HepG2 (cell line): ENCODE results near the gene RGS14. TPM values are rescaled to one million over a fixed set of nuclear protein-coding genes. Genes with fewer than 3 reads are reported as not detected.

ENCODE experiments used
- ATF4 ChIP-seq, 2 experiments: fragments of 450-650 bp in 1 of 2; sonication (generic) in 1 of 2; formaldehyde crosslinking; IDR thresholded peaks; 2 replicates each; pipeline versions ENCODE4 v1.5.0 to v1.8.0; 2020 to 2022; ENCODE audit warnings: mild to moderate bottlenecking in 1 of 2, missing genetic modification reagents in 1 of 2
- IKZF5 ChIP-seq: IDR thresholded peaks from 2 replicates; pipeline ENCODE4 v1.6.1; 2018; ENCODE audit warnings: missing genetic modification reagents, mild to moderate bottlenecking, missing compliant biosample characterization
- PREB ChIP-seq: sonication (generic); formaldehyde crosslinking; IDR thresholded peaks from 2 replicates; pipeline ENCODE4 v1.4.0; 2020; ENCODE audit warnings: missing genetic modification reagents
- TERF1 ChIP-seq: sonication (generic); formaldehyde crosslinking; IDR thresholded peaks from 2 replicates; pipeline ENCODE4 v1.8.0; 2022; ENCODE audit warnings: mild to moderate bottlenecking, missing genetic modification reagents, moderate library complexity
- TGIF2 ChIP-seq: IDR thresholded peaks from 2 replicates; pipeline ENCODE4 v1.6.1; 2016; ENCODE audit warnings: control low read depth, missing compliant biosample characterization
- ZNF331 ChIP-seq: sonication (generic); formaldehyde crosslinking; IDR thresholded peaks from 2 replicates; pipeline ENCODE4 v1.4.0; 2020; ENCODE audit warnings: missing genetic modification reagents
- ZNF468 ChIP-seq: sonication (generic); formaldehyde crosslinking; IDR thresholded peaks from 2 replicates; pipeline ENCODE4 v1.8.0; 2022; ENCODE audit warnings: mild to moderate bottlenecking, moderate library complexity, missing genetic modification reagents
- ZNF609 ChIP-seq: sonication (generic); formaldehyde crosslinking; IDR thresholded peaks from 2 replicates; pipeline ENCODE4 v1.4.0; 2020; ENCODE audit warnings: mild to moderate bottlenecking, missing genetic modification reagents, borderline replicate concordance
- polyA plus RNA-seq, 8 experiments: library from polyadenylated mRNA; depleted of rRNA in 3 of 8; stranded (reverse) in 7 of 8; unstranded in 1 of 8; fragments of >200 nt; fragmentation: Illumina TruSeq in 4 of 8; extraction: Trizol in 4 of 8; gene quantifications; 2 replicates each; pipeline versions ENCODE4 v1.2.1 to v1.2.3, GENCODE V29; 2011 to 2016; ENCODE audit warnings: low read depth in 4 of 8, missing spikeins in 1 of 8, mixed read lengths in 1 of 8; ENCODE audit not compliant: insufficient read depth in 1 of 8
- total RNA-seq, 5 experiments: library from RNA; depleted of rRNA; stranded (reverse); fragments of >200 nt; fragmentation: Illumina TruSeq; extraction: Trizol; gene quantifications; 2 replicates each; pipeline ENCODE4 v1.2.3, GENCODE V29; 2016; ENCODE audit warnings: low read depth in 1 of 5
- TF ChIP-seq, protein P1 (sequence below): sonication (generic); formaldehyde crosslinking; IDR thresholded peaks from 2 replicates; pipeline ENCODE4 v1.4.0; 2020; ENCODE audit warnings: missing genetic modification reagents
- TF ChIP-seq, protein P2 (sequence below): sonication (generic); formaldehyde crosslinking; IDR thresholded peaks from 2 replicates; pipeline ENCODE4 v1.8.1; 2023; ENCODE audit warnings: missing genetic modification reagents, mild to moderate bottlenecking, borderline replicate concordance
- TF ChIP-seq, protein P3 (sequence below): sonication (generic); formaldehyde crosslinking; IDR thresholded peaks from 2 replicates; pipeline ENCODE4 v1.8.1; 2023; ENCODE audit warnings: mild to moderate bottlenecking, moderate library complexity, missing genetic modification reagents

Gene RGS14
- total and polyA plus RNA-seq, 2 of the 13 experiments (the other 11 are each of a cell fraction or from before 2014, with no cell fraction given): 11.1 to 17.2 TPM

- TF ChIP-seq, protein P1, sequence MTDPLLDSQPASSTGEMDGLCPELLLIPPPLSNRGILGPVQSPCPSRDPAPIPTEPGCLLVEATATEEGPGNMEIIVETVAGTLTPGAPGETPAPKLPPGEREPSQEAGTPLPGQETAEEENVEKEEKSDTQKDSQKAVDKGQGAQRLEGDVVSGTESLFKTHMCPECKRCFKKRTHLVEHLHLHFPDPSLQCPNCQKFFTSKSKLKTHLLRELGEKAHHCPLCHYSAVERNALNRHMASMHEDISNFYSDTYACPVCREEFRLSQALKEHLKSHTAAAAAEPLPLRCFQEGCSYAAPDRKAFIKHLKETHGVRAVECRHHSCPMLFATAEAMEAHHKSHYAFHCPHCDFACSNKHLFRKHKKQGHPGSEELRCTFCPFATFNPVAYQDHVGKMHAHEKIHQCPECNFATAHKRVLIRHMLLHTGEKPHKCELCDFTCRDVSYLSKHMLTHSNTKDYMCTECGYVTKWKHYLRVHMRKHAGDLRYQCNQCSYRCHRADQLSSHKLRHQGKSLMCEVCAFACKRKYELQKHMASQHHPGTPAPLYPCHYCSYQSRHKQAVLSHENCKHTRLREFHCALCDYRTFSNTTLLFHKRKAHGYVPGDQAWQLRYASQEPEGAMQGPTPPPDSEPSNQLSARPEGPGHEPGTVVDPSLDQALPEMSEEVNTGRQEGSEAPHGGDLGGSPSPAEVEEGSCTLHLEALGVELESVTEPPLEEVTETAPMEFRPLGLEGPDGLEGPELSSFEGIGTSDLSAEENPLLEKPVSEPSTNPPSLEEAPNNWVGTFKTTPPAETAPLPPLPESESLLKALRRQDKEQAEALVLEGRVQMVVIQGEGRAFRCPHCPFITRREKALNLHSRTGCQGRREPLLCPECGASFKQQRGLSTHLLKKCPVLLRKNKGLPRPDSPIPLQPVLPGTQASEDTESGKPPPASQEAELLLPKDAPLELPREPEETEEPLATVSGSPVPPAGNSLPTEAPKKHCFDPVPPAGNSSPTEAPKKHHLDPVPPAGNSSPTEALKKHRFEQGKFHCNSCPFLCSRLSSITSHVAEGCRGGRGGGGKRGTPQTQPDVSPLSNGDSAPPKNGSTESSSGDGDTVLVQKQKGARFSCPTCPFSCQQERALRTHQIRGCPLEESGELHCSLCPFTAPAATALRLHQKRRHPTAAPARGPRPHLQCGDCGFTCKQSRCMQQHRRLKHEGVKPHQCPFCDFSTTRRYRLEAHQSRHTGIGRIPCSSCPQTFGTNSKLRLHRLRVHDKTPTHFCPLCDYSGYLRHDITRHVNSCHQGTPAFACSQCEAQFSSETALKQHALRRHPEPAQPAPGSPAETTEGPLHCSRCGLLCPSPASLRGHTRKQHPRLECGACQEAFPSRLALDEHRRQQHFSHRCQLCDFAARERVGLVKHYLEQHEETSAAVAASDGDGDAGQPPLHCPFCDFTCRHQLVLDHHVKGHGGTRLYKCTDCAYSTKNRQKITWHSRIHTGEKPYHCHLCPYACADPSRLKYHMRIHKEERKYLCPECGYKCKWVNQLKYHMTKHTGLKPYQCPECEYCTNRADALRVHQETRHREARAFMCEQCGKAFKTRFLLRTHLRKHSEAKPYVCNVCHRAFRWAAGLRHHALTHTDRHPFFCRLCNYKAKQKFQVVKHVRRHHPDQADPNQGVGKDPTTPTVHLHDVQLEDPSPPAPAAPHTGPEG (CRISPR knock-in tag): no peak
- TF ChIP-seq ATF4 (CRISPR knock-in tag; IDR thresholded peaks at IDR 0.05) (peak in 1 of 2 experiments; percentile 28; a peak in 1 of 4 replicates), ZNF468 (CRISPR knock-in tag) (no peak), ZNF609 (CRISPR knock-in tag) (no peak), IKZF5 (CRISPR knock-in tag) (peak; percentile 47; the same call in 1 of the 2 replicates), PREB (CRISPR knock-in tag) (no peak), TERF1 (CRISPR knock-in tag) (no peak), TGIF2 (no peak), ZNF331 (CRISPR knock-in tag) (no peak)
- TF ChIP-seq, protein P2, sequence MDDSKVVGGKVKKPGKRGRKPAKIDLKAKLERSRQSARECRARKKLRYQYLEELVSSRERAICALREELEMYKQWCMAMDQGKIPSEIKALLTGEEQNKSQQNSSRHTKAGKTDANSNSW: no peak
- TF ChIP-seq, protein P3, sequence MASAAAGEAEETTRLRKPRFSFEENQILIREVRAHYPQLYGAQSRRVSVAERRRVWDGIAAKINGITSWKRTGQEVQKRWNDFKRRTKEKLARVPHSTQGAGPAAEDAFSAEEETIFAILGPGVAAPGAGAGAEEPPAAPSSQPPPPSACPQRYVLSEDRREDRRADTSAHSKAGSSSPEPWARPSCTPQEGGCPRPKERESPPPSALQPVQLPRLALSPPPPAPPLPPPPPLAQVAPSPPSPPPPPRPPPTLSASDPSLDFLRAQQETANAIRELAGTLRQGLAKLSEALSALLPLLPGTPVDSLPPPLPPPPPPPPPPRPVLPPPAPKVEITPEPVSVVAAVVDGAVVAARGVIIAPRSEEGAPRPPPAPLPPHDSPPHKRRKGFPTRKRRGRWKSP (CRISPR knock-in tag): no peak
These were observed 31.8 kb upstream of the RGS14 start (continued) for GRCh38 chr5:177325868-177326381.
